ENCODE measurements around the gene ARHGAP9. TPM values are rescaled to one million over a fixed set of nuclear protein-coding genes. Genes with fewer than 3 reads are reported as not detected.

ARHGAP9 gene
- total and polyA plus RNA-seq, 2 experiments from 2014 or later: 2.3 TPM; not detected in 1

GRCh38 chr12:57522011-57522886 is 42.6 kb upstream of the ARHGAP9 start, which contains the start of gene MBD6:
MBD6 (plus strand) TSS chr12:57522824; CDS start chr12:57524304, 1,480 bp downstream.
- Histone ChIP-seq H3K27me3 (no peaks in the 10 kb centered on the region), H3K4me3 (peak within 1 kb of the TSS; percentile 45), H3K4me1 (ENCODE audit: low read depth) (peaks cover 37% of the 10 kb centered on the region), H3K27ac (peak within 1 kb of the TSS; percentile 98), H3K9me3 (ENCODE audit: low read depth) (no peaks in the 10 kb centered on the region), H3K36me3 (peaks cover 3% of the 10 kb centered on the region)
- TF ChIP-seq, protein P1, sequence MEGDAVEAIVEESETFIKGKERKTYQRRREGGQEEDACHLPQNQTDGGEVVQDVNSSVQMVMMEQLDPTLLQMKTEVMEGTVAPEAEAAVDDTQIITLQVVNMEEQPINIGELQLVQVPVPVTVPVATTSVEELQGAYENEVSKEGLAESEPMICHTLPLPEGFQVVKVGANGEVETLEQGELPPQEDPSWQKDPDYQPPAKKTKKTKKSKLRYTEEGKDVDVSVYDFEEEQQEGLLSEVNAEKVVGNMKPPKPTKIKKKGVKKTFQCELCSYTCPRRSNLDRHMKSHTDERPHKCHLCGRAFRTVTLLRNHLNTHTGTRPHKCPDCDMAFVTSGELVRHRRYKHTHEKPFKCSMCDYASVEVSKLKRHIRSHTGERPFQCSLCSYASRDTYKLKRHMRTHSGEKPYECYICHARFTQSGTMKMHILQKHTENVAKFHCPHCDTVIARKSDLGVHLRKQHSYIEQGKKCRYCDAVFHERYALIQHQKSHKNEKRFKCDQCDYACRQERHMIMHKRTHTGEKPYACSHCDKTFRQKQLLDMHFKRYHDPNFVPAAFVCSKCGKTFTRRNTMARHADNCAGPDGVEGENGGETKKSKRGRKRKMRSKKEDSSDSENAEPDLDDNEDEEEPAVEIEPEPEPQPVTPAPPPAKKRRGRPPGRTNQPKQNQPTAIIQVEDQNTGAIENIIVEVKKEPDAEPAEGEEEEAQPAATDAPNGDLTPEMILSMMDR (IDR thresholded peaks at IDR 0.05; ENCODE audit: low read depth, low read length): no peak
- DNase-seq (ENCODE audit: low read depth in 1 of 2, low spot score in 1 of 2): peak; percentile 95 to 96

DNA sequence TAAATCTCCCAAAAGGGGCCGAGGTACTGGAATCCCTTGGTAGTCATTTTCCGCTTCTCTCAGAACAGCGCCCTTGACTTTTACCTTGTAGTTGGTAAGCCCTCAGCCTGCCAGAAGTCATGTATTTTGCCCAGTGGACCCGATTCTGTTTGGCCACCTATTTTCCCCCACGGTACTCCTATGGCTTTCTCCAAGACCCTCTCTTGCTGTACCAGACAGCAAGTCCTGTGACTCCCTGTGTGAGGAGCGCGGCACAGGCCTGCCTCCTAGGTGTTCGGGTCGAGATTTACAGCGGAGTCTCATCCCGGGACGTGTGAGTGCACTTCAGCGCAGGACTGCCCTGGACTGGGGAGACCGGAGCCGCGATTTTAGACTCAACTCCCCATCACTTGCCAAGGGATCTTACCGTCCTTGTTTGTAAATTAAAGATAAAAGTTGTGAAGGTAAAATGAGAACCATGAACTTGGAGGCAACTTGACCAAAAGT is 41.9 kb upstream of the ARHGAP9 start:
- no peaks in the 10 kb centered on the region for H3K27me3 ChIP-seq
- peak overlapping the region; percentile 45 for H3K4me3 ChIP-seq
- TF ChIP-seq, protein P1 (IDR thresholded peaks at IDR 0.05; ENCODE audit: low read depth, low read length): peak; percentile 16
- no peaks in the 10 kb centered on the region for H3K9me3 ChIP-seq (ENCODE audit: low read depth)
- H3K36me3 ChIP-seq: peaks cover 10% of the 10 kb centered on the region
- H3K4me1 ChIP-seq (ENCODE audit: low read depth): peaks cover 37% of the 10 kb centered on the region
- peak overlapping the region; percentile 98 for H3K27ac ChIP-seq
- peak; percentile 58 to 69 for DNase-seq (ENCODE audit: low read depth in 1 of 2, low spot score in 1 of 2)

- Histone ChIP-seq H3K27ac (peak within 1 kb of the TSS; percentile 99), H3K36me3 (peaks cover 23% of the 10 kb centered on the region), H3K9me3 (ENCODE audit: low read depth) (no peaks in the 10 kb centered on the region), H3K27me3 (no peaks in the 10 kb centered on the region), H3K4me3 (peak within 1 kb of the TSS; percentile 80), H3K4me1 (ENCODE audit: low read depth) (peaks cover 37% of the 10 kb centered on the region)
- DNase-seq (ENCODE audit: low read depth in 1 of 2, low spot score in 1 of 2): peak; percentile 100
- TF ChIP-seq, protein P1 (IDR thresholded peaks at IDR 0.05; ENCODE audit: low read depth, low read length): no peak
Observed at GRCh38 chr12:57520053-57520818, 40.6 kb upstream of the ARHGAP9 start, which contains the start of gene DDIT3. DDIT3 (minus strand) TSS chr12:57520514; CDS start chr12:57517406, 3,108 bp downstream.

GRCh38 chr12:57519796-57520052 is 40.1 kb upstream of the ARHGAP9 start:
- no peak for DNase-seq (ENCODE audit: low read depth in 1 of 2, low spot score in 1 of 2)
- Histone ChIP-seq H3K36me3 (peaks cover 28% of the 10 kb centered on the region), H3K4me1 (ENCODE audit: low read depth) (peaks cover 35% of the 10 kb centered on the region), H3K4me3 (peak overlapping the region; percentile 80), H3K27me3 (no peaks in the 10 kb centered on the region), H3K9me3 (ENCODE audit: low read depth) (no peaks in the 10 kb centered on the region), H3K27ac (peak overlapping the region; percentile 99)
- TF ChIP-seq, protein P1 (IDR thresholded peaks at IDR 0.05; ENCODE audit: low read depth, low read length): no peak

DNA sequence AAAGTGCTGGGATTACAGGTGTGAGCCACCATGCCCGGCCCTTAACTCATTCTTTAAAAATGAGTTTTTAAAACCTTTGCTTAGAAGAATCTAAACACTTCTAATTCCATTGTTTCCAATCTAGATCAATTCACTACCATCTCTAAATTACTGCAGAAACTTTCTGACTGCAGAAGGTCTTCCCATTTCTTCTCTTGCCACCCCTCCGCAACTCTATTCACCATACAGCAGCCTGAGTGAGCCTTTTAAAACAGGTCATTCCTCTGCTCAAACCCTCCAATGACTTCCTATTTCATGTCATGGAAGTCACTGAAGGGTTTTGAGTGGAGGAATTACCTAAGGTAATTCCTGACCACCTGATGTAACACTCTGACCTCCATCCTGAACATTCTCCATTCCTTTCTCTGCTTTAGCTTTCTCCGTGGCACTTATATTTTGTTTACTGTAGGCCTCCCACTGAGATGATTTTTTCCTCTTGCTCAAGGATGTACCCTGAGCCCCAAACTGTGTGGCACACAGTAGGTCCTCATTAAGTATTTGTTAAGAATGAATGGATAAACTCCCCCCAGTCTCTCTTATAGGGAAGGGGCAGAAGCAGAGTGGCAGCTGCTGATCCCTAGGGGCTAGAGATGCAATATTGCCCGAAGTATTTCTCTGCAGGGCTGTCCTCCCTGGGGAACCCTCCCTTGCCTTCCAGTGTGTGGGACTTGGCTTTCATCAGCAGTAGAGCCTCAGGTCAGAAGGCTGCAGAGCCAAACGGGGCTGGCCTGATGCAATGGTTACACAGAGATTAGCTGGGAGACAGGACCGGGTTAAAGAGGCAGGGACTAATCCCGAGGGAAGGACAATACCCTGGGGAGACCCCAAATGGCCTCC is 39.5 kb upstream of the ARHGAP9 start:
- Histone ChIP-seq H3K4me3 (peak overlapping the region; percentile 80), H3K9me3 (ENCODE audit: low read depth) (no peaks in the 10 kb centered on the region), H3K27me3 (no peaks in the 10 kb centered on the region), H3K27ac (peak overlapping the region; percentile 99), H3K4me1 (ENCODE audit: low read depth) (peaks cover 29% of the 10 kb centered on the region), H3K36me3 (peaks cover 34% of the 10 kb centered on the region)
- TF ChIP-seq, protein P1 (IDR thresholded peaks at IDR 0.05; ENCODE audit: low read depth, low read length): no peak
- peak in 1 of 2 donors; percentile 80 for DNase-seq (ENCODE audit: low read depth in 1 of 2, low spot score in 1 of 2)

All from cardiac muscle cell (in vitro differentiated cells and primary cell).